ENCODE data around the gene TMED4. TPM values are rescaled to one million over a fixed set of nuclear protein-coding genes. Genes with fewer than 3 reads are reported as not detected.
A peak's percentile ranks its signal among the peaks of the same experiment; 100 is the strongest.

The TMED4 gene
- 45.3 and 66.4 TPM in 2 replicates for total RNA-seq

DNA sequence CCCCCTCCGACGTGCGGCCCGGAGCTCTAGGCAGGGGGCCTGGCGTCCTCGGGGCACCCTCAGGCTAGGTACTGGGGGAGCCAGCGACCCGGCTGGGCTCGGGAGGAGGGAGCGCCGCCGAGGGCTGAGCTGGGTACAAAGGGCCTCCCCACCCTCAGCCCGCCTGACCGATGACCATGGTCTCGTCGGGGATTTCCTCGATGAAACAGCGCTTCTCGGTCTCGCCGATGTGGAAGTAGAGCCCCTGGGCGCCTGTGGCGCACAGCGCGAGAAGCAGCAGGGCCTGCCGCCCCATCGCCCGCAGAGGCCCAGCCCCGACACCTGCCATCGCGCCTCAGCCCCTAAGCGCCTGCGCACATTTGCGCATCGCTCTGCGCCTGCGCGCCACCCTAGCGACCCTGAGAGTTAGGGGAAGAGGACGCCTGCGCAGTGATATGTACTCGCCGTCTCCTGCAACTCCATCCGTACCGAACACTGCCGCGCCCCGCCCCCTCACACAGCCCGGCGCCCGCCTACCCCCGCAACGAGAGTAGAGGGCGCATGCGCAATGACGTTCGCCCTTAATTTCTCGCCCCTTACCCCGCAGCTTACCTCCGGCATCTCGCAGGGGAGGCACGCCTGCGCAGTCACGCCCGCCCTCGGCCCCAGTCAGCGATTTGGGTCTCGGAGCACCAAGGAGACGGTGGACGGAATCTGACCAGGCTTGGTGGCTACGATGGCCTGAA is at the start of gene TMED4:
Gene TMED4 (minus strand): TSS at position 353 of the 725 bp plus-strand sequence. CDS start 25 bp downstream, at position 328.
- DNase-seq (ENCODE audit: low read depth in 2 of 2) = peak; percentile 96 to 99

- DNase-seq (ENCODE audit: low read depth in 2 of 2) = peak in 1 of 2 donors; percentile 54
Observed at GRCh38 chr7:44631458-44632115, 49.6 kb upstream of the TMED4 start.

DNA sequence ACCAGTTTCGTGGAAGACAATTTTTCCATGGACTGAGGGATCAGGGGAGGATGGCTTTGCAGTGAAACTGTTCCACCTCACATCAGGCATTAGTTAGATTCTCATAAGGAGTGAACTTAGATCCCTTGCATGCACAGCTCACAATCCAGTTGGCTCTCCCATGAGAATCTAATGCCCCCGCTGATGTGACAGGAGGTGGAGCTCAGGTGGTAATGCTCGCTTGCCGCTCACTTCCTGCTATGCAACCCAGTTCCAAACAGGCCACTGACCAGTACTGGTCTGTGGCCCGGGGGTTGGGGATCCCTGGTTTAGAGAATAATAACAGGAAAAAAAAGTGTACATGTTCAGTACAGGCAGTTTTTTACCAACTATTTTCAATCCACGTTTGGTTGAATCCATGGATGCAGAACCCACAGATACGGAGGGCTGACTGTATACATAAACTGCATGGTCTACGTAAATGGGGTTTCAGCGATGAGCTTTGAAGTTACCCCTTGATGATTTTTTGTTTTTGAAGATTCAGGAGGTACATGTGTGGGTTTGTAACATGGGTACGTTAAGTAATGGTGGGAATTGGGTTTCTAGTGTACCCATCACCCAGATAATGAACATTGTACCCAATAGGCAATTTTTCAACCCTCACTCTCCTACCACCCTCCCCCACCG is 48.9 kb upstream of the TMED4 start:
- no peak for DNase-seq (ENCODE audit: low read depth in 2 of 2)

DNA sequence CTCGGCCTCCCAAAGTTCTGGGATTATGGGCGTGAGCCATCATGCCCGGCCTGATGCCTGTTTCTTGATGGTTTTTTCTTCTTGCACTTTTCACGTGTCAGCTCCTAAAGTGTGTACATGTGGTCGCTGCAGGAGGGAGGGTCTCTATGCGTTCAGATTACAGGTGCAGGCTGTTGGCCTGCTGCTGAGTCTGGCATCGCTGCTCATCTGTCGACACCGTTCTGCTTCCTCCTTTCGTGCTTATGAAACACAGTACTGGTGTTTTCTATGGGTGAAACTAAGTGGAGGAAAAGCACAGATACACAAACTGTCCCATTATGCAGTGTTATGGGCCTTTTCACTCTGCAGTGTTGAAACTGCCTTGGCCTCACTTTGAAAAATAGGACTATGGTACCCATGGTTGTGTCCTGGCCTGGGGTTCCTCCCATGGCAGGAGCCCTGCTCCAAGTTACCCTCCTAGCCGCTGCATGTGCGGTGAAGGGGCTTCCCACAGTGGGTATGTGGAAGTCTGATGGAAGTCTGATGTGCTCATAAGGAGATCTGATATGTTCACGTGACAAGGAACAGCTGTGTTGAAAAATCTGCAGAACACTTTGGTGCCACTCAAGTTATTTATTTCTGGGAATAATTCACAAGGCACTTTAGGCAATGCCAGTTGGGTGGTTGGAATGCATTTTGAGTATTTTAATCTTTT is 47.9 kb upstream of the TMED4 start:
- DNase-seq (ENCODE audit: low read depth in 2 of 2) = no peak

- no peak for DNase-seq (ENCODE audit: low read depth in 2 of 2)
Observed at GRCh38 chr7:44626620-44627019, 44.6 kb upstream of the TMED4 start.

- DNase-seq (ENCODE audit: low read depth in 2 of 2) = no peak
Observed at GRCh38 chr7:44625526-44626471, 43.8 kb upstream of the TMED4 start.

DNA sequence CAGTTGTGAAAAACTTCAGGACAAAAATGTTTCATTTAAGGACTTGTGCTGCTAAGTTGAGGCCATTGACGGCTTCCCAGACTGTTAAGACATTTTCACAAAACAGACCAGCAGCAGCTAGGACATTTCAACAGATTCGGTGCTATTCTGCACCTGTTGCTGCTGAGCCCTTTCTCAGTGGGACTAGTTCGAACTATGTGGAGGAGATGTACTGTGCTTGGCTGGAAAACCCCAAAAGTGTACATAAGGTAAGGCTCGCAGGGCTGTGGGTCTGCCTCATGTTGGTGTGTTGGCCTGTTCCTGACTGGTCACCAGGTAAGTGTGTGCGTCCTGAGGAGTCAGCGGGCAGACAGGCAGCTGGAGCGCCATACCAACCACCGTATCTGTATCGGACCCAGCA is 42.3 kb upstream of the TMED4 start:
- DNase-seq (ENCODE audit: low read depth in 2 of 2) = no peak

DNA sequence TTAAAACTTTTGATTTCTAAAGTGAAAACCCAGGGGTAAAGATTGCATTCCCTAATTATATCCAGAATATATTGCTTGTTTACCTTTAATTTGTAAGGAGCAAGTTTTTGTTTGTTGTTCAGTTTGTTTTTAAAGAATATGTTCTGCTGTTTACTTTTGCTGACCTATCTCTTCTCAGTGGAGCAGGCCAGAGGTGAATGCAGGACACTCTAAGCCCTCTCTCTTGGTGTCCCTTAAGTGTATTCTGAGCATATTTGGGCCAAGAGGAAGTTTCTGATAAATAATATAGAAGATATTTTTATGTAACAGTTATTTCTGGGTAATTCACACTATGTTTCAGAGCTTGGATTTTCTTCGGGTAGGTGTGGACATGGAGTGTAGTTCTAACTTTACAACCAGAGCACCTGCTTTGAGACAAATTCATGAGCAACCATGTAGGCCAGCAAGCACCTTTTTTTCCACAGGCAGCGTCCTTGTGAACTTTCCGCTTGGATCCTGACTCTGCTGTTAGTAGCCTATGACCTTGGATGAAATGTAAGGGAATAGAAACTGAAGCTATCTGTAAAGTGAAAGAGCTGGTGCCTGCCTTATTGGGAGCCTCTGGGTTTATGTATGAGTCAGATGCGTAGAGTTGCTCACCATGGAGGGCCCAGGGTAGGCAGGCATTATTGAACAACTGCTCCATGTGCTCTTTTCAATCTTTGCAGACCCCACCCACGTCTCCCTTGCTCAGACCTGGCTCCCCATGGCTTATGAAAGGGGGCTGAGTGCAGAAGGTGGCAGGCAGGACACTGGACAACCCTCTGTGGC is 40.5 kb upstream of the TMED4 start:
- no peak for DNase-seq (ENCODE audit: low read depth in 2 of 2)

GRCh38 chr7:44621750-44622103 is 39.7 kb upstream of the TMED4 start:
- DNase-seq (ENCODE audit: low read depth in 2 of 2) = no peak

GRCh38 chr7:44621034-44621749 is 39.2 kb upstream of the TMED4 start:
- peak in 1 of 2 donors; percentile 58 for DNase-seq (ENCODE audit: low read depth in 2 of 2)

DNA sequence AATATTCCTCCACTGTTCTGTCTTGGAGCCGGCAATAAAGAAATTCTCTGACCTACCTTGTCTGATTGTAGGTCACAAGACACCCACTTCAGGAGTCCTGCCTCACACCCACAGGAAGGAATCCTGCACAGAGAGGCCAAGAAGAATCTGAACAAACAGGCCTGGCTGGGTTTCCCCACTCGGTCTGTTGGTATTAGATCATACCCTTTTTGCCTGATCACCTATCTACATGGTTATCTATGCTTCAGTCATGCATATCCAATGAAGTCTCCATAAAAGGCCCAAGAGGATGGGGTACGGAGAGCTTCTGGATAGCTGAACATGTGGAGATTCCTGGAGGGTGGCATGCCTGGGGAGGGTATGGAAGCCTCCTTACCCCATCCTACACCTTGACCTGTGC is 36.7 kb upstream of the TMED4 start:
- no peak for DNase-seq (ENCODE audit: low read depth in 2 of 2)

- no peak for DNase-seq (ENCODE audit: low read depth in 2 of 2)
Observed at GRCh38 chr7:44618045-44618444, 36.0 kb upstream of the TMED4 start.

GRCh38 chr7:44617225-44617890 is 35.3 kb upstream of the TMED4 start:
- no peak for DNase-seq (ENCODE audit: low read depth in 2 of 2)

GRCh38 chr7:44616545-44616944 is 34.5 kb upstream of the TMED4 start:
- DNase-seq (ENCODE audit: low read depth in 2 of 2) = no peak

- DNase-seq (ENCODE audit: low read depth in 2 of 2) = no peak
Observed at GRCh38 chr7:44615793-44616192, 33.8 kb upstream of the TMED4 start.

- DNase-seq (ENCODE audit: low read depth in 2 of 2) = peak; percentile 62 to 67
Observed at GRCh38 chr7:44615149-44615611, 33.1 kb upstream of the TMED4 start.

DNA sequence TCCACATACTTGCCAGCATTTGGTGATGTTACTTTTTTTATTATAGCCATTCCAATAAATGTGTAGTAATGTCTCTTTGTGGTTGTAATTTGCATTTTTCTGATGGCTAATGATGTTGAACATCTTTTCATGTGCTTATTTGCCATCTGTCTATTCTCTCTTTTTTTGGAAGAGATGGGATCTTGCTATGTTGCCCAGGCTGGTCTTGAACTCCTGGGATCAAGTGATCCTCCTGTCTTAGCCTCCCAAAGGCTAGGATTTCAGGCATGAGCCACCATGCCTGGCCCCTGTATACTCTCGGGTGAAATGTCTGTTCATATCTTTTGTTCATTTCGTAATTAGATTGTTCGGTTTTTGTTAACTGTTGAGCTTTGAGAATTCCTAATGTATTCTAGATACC is 27.8 kb upstream of the TMED4 start:
- no peak for DNase-seq (ENCODE audit: low read depth in 2 of 2)

DNA sequence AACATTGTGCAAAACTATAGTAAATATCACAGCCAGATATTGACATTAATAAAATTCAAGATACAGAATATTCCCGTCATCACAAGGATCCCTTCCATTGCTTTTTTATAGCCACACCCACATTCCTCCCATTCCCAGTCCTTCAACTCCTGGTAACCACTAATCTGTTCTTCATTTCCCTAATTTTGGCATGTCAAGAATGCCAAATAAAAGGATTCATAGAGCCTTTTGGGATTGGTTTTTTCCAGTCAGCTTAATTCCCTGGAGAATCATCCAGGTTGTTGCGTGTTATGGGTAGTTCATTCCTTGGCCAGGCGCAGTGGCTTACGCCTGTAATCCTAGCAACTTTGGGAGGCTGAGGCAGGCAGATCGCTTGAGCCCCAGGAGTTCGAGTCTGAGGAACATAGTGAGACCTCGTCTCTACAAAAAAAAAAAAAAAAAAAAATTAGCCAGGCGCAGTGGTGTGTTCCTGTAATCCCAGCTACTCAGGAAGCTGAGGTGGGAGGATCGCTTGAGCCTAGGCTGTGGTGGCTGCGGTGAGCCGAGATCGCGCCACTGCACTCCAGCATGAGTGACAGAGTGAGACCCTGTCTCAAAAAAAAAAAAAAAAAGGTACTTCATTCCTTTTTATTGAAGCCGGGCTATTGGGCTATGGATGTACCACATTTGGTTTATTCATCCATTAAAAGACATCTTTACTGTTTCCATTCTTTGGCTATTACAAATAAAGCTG is 27.1 kb upstream of the TMED4 start:
- DNase-seq (ENCODE audit: low read depth in 2 of 2) = no peak

Data from dermis microvascular lymphatic vessel endothelial cell (primary cell).